SK-N-SH treated with all-trans-retinoic acid at 6 μM for 48 hours (cell line): ENCODE measurements around the gene NRXN3.
A peak's percentile ranks its signal among the peaks of the same experiment; 100 is the strongest.

Experiments
- ATAC-seq: fragments of 200-7000 bp; cut with Tn5 transposase; 3 replicates; pipeline ENCODE4 v1.9.1; 2020; ENCODE audit warnings: mild to moderate bottlenecking, moderate library complexity
- ARNTL ChIP-seq: fragments of 450-650 bp; formaldehyde crosslinking; IDR thresholded peaks from 2 replicates; pipeline ENCODE4 v1.5.0; 2020; ENCODE audit warnings: low read depth, mild to moderate bottlenecking, moderate library complexity, borderline replicate concordance
- BACH2 ChIP-seq: fragments of 250-450 bp; sonication (Bioruptor Pico); IDR thresholded peaks from 2 replicates; pipeline ENCODE4 v1.9.0; 2021; ENCODE audit warnings: mild to moderate bottlenecking, borderline replicate concordance
- CREB5 ChIP-seq: fragments of 250-450 bp; sonication (Bioruptor Pico); IDR thresholded peaks from 2 replicates; pipeline ENCODE4 v1.5.1; 2020; ENCODE audit warnings: low read depth, mild to moderate bottlenecking, moderate library complexity
- CSDC2 ChIP-seq: fragments of 250-450 bp; sonication (Bioruptor Pico); IDR thresholded peaks from 2 replicates; pipeline ENCODE4 v1.5.0; 2020; ENCODE audit warnings: mild to moderate bottlenecking, moderate library complexity
- ESRRG ChIP-seq: fragments of 250-450 bp; sonication (Bioruptor Pico); IDR thresholded peaks from 2 replicates; pipeline ENCODE4 v1.6.1; 2021; ENCODE audit warnings: mild to moderate bottlenecking
- GLIS3 ChIP-seq: fragments of 250-450 bp; sonication (Bioruptor Pico); IDR thresholded peaks from 2 replicates; pipeline ENCODE4 v1.5.0; 2020; ENCODE audit warnings: mild to moderate bottlenecking, moderate library complexity
- ISL1 ChIP-seq: fragments of 250-450 bp; sonication (Bioruptor Pico); IDR thresholded peaks from 2 replicates; pipeline ENCODE4 v2.1.2; 2022; ENCODE audit warnings: mild to moderate bottlenecking, moderate library complexity
- OSR1 ChIP-seq: fragments of 250-450 bp; sonication (Bioruptor Pico); IDR thresholded peaks from 2 replicates; pipeline ENCODE4 v1.8.0; 2022; ENCODE audit warnings: moderate library complexity, mild to moderate bottlenecking, inconsistent platforms
- PATZ1 ChIP-seq: fragments of 250-450 bp; sonication (Bioruptor Pico); IDR thresholded peaks from 2 replicates; pipeline ENCODE4 v1.8.0; 2020; ENCODE audit warnings: mild to moderate bottlenecking, moderate library complexity, borderline replicate concordance
- POU6F1 ChIP-seq: fragments of 250-450 bp; sonication (Bioruptor Pico); IDR thresholded peaks from 2 replicates; pipeline ENCODE4 v1.8.0; 2021; ENCODE audit warnings: low read depth, mild to moderate bottlenecking, moderate library complexity, borderline replicate concordance
- RARB ChIP-seq: fragments of 250-450 bp; sonication (Bioruptor Pico); IDR thresholded peaks from 2 replicates; pipeline ENCODE4 v1.8.0; 2021; ENCODE audit warnings: mild to moderate bottlenecking, moderate library complexity
- SNAI2 ChIP-seq: fragments of 250-450 bp; sonication (Bioruptor Pico); IDR thresholded peaks from 2 replicates; pipeline ENCODE4 v1.5.0; 2020; ENCODE audit warnings: mild to moderate bottlenecking, moderate library complexity
- TCF4 ChIP-seq: fragments of 250-450 bp; sonication (Bioruptor Pico); IDR thresholded peaks from 2 replicates; pipeline ENCODE4 v1.8.0; 2021; ENCODE audit warnings: mild to moderate bottlenecking, moderate library complexity, borderline replicate concordance
- TOX ChIP-seq: fragments of 250-450 bp; sonication (Bioruptor Pico); IDR thresholded peaks from 2 replicates; pipeline ENCODE4 v1.8.0; 2021; ENCODE audit warnings: mild to moderate bottlenecking, moderate library complexity, borderline replicate concordance
- TSHZ2 ChIP-seq: fragments of 250-450 bp; sonication (Bioruptor Pico); IDR thresholded peaks from 2 replicates; pipeline ENCODE4 v1.5.0; 2020; ENCODE audit warnings: mild to moderate bottlenecking, moderate library complexity
- ZC3H10 ChIP-seq: fragments of 250-450 bp; sonication (Bioruptor Pico); IDR thresholded peaks from 2 replicates; pipeline ENCODE4 v1.5.1; 2021; ENCODE audit warnings: mild to moderate bottlenecking, moderate library complexity
- ZFP3 ChIP-seq: fragments of 250-450 bp; sonication (Bioruptor Pico); IDR thresholded peaks from 2 replicates; pipeline ENCODE4 v1.5.0; 2020; ENCODE audit warnings: mild to moderate bottlenecking, moderate library complexity
- ZFP30 ChIP-seq: fragments of 450-650 bp; formaldehyde crosslinking; IDR thresholded peaks from 2 replicates; pipeline ENCODE4 v1.5.0; 2022; ENCODE audit warnings: mild to moderate bottlenecking, moderate library complexity
- ZNF565 ChIP-seq: fragments of 450-650 bp; formaldehyde crosslinking; conservative IDR thresholded peaks from 2 replicates; pipeline ENCODE4 v1.5.0; 2020; ENCODE audit warnings: low read depth, mild to moderate bottlenecking, moderate library complexity
- ZNF70 ChIP-seq: fragments of 450-650 bp; formaldehyde crosslinking; IDR thresholded peaks from 2 replicates; pipeline ENCODE4 v1.5.0; 2020; ENCODE audit warnings: mild to moderate bottlenecking, moderate library complexity

Gene NRXN3

GRCh38 chr14:78863143-78863542, 693.0 kb downstream of the NRXN3 start:
- TF ChIP-seq RARB (CRISPR knock-in tag), result no peak
- no peak for TF ChIP-seq ISL1 (CRISPR knock-in tag)
- TF ChIP-seq PATZ1 (CRISPR knock-in tag), result no peak
- TF ChIP-seq SNAI2, result no peak
- no peak for TF ChIP-seq ZFP30 (CRISPR knock-in tag)
- no peak for TF ChIP-seq TOX (CRISPR knock-in tag)
- no peak for TF ChIP-seq BACH2 (CRISPR knock-in tag)
- no peak for TF ChIP-seq ZFP3
- no peak for TF ChIP-seq ZNF565 (CRISPR knock-in tag)
- TF ChIP-seq CREB5 (CRISPR knock-in tag), result no peak
- TF ChIP-seq GLIS3 (CRISPR knock-in tag), result no peak
- no peak for TF ChIP-seq ARNTL (CRISPR knock-in tag)
- no peak for TF ChIP-seq ESRRG (CRISPR knock-in tag)
- peak; percentile 51; the same call in 2 of the 3 replicates for ATAC-seq

GRCh38 chr14:78872837-78873236, 702.7 kb downstream of the NRXN3 start:
- ATAC-seq, result no peak
- no peak for TF ChIP-seq SNAI2
- no peak for TF ChIP-seq PATZ1 (CRISPR knock-in tag)
- no peak for TF ChIP-seq OSR1 (CRISPR knock-in tag)
- TF ChIP-seq TCF4 (CRISPR knock-in tag), result no peak
- TF ChIP-seq TOX (CRISPR knock-in tag), result no peak
- no peak for TF ChIP-seq ESRRG (CRISPR knock-in tag)
- TF ChIP-seq CSDC2 (CRISPR knock-in tag), result no peak
- TF ChIP-seq ZNF565 (CRISPR knock-in tag), result no peak
- TF ChIP-seq TSHZ2 (CRISPR knock-in tag), result no peak
- no peak for TF ChIP-seq RARB (CRISPR knock-in tag)

- TF ChIP-seq BACH2 (CRISPR knock-in tag) (no peak), ZNF70 (CRISPR knock-in tag) (no peak), RARB (CRISPR knock-in tag) (no peak), ARNTL (CRISPR knock-in tag) (no peak), TCF4 (CRISPR knock-in tag) (no peak), ESRRG (CRISPR knock-in tag) (no peak), ZNF565 (CRISPR knock-in tag) (no peak)
- no peak for ATAC-seq
Observed at GRCh38 chr14:78873581-78873980, 703.4 kb downstream of the NRXN3 start.

- ATAC-seq, result no peak
- TF ChIP-seq ZC3H10 (no peak), POU6F1 (no peak), TOX (CRISPR knock-in tag) (no peak), ZNF565 (CRISPR knock-in tag) (no peak), TSHZ2 (CRISPR knock-in tag) (no peak), ARNTL (CRISPR knock-in tag) (no peak), OSR1 (CRISPR knock-in tag) (no peak), ISL1 (CRISPR knock-in tag) (no peak), CREB5 (CRISPR knock-in tag) (no peak), ZNF70 (CRISPR knock-in tag) (no peak), ZFP30 (CRISPR knock-in tag) (no peak), ESRRG (CRISPR knock-in tag) (no peak)
Observed at GRCh38 chr14:78875049-78875448, 704.9 kb downstream of the NRXN3 start.
